Neural progenitor cell (in vitro differentiated cells): ENCODE data around the gene EMP1. TPM values are rescaled to one million over a fixed set of nuclear protein-coding genes. Genes with fewer than 3 reads are reported as not detected.

ENCODE experiments used
- DNase-seq: peaks from one replicate; pipeline ENCODE4 v3.0.0-alpha.2; 2016; ENCODE audit warnings: low spot score
- H2AFZ ChIP-seq: fragments of 200-600 bp; sonication (generic); replicated peaks from 2 replicates; pipeline ENCODE4 v1.6.1; 2016; ENCODE audit warnings: antibody characterized with exemption
- H3F3A ChIP-seq: fragments of 200-600 bp; sonication (generic); 2 replicates; pipeline ENCODE4 v1.6.1; 2016; ENCODE audit warnings: antibody characterized with exemption, low read depth
- H3K27ac ChIP-seq: fragments of 200-600 bp; sonication (generic); 2 replicates; pipeline ENCODE4 v1.5.1; 2016; ENCODE audit warnings: mild to moderate bottlenecking
- H3K27me3 ChIP-seq: fragments of 200-600 bp; sonication (generic); 2 replicates; pipeline ENCODE4 v1.6.1; 2016; ENCODE audit warnings: mild to moderate bottlenecking, moderate library complexity
- H3K36me3 ChIP-seq: fragments of 200-600 bp; sonication (generic); 2 replicates; pipeline ENCODE4 v1.5.1; 2016
- H3K4me1 ChIP-seq: fragments of 200-600 bp; sonication (generic); 2 replicates; pipeline ENCODE4 v1.6.1; 2016; ENCODE audit warnings: mixed run types
- H3K4me2 ChIP-seq: fragments of 200-600 bp; sonication (generic); 2 replicates; pipeline ENCODE4 v1.6.1; 2016
- H3K4me3 ChIP-seq: fragments of 200-600 bp; sonication (generic); 2 replicates; pipeline ENCODE4 v1.5.1; 2016
- H3K79me2 ChIP-seq: fragments of 200-600 bp; sonication (generic); 2 replicates; pipeline ENCODE4 v1.6.1; 2016; ENCODE audit warnings: low read depth
- H3K9ac ChIP-seq: fragments of 200-600 bp; sonication (generic); 2 replicates; pipeline ENCODE4 v1.6.1; 2016
- H3K9me3 ChIP-seq: fragments of 200-600 bp; sonication (generic); 2 replicates; pipeline ENCODE4 v1.5.1; 2016; ENCODE audit warnings: low read depth
- H4K20me1 ChIP-seq: fragments of 200-600 bp; sonication (generic); 2 replicates; pipeline ENCODE4 v1.6.1; 2016; ENCODE audit warnings: low read depth
- H3K27ac Mint-ChIP-seq: 3 replicates; pipeline ENCODE4 v1.8.0; 2021; ENCODE audit warnings: mixed read lengths
- H3K27me3 Mint-ChIP-seq: 2 replicates; pipeline ENCODE4 v1.8.0; 2022; ENCODE audit warnings: low read depth, mild to moderate bottlenecking, inconsistent platforms, moderate library complexity, mixed read lengths; ENCODE audit not compliant: insufficient read depth
- H3K36me3 Mint-ChIP-seq: 3 replicates; pipeline ENCODE4 v1.8.0; 2021; ENCODE audit warnings: mixed read lengths
- H3K4me1 Mint-ChIP-seq: 3 replicates; pipeline ENCODE4 v1.8.0; 2021; ENCODE audit warnings: mixed read lengths
- H3K4me3 Mint-ChIP-seq: 3 replicates; pipeline ENCODE4 v1.8.0; 2021; ENCODE audit warnings: mild to moderate bottlenecking, moderate library complexity, mixed read lengths
- H3K9me3 Mint-ChIP-seq: 3 replicates; pipeline ENCODE4 v1.8.0; 2020; ENCODE audit warnings: mixed read lengths
- CTCF ChIP-seq: fragments of 200-600 bp; sonication (generic); IDR thresholded peaks from 2 replicates; pipeline ENCODE4 v1.5.1; 2017; ENCODE audit warnings: antibody characterized with exemption, mild to moderate bottlenecking
- EZH2 ChIP-seq: fragments of 200-600 bp; sonication (generic); IDR thresholded peaks from 2 replicates; pipeline ENCODE4 v1.6.1; 2017; ENCODE audit warnings: antibody characterized with exemption, mild to moderate bottlenecking, moderate library complexity
- EZH2phosphoT487 ChIP-seq: fragments of 200-600 bp; sonication (generic); IDR thresholded peaks from 2 replicates; pipeline ENCODE4 v1.6.1; 2017; ENCODE audit warnings: antibody characterized with exemption
- total RNA-seq: library from RNA; depleted of rRNA; stranded (reverse); fragments of >200 nt; gene quantifications from 2 replicates; pipeline ENCODE4 v1.2.3, GENCODE V29; 2015; ENCODE audit warnings: low replicate concordance

EMP1 gene
- total RNA-seq, 1 donor from 2014 or later = not detected

- H4K20me1 ChIP-seq = no peaks in the 10 kb centered on the region
- H3K4me2 ChIP-seq = no peak overlapping the region
- no peaks in the 10 kb centered on the region for H3K9me3 ChIP-seq
- H3K4me1 Mint-ChIP-seq = peaks cover 76% of the 10 kb centered on the region
- peak overlapping the region; percentile 5 for H3K4me3 Mint-ChIP-seq
- DNase-seq = no peak
- no peaks in the 10 kb centered on the region for H3K9me3 Mint-ChIP-seq
- no peak overlapping the region for H3K9ac ChIP-seq
- peak overlapping the region; percentile 30 for H2AFZ ChIP-seq
- no peak overlapping the region for H3K4me3 ChIP-seq
- H3F3A ChIP-seq = peaks cover 7% of the 10 kb centered on the region
- H3K27me3 Mint-ChIP-seq = peaks cover 2% of the 10 kb centered on the region
- H3K36me3 ChIP-seq = no peaks in the 10 kb centered on the region
- TF ChIP-seq EZH2 (no peak), CTCF (no peak), EZH2phosphoT487 (no peak)
- H3K27ac Mint-ChIP-seq = peak overlapping the region; percentile 78
- H3K79me2 ChIP-seq = no peaks in the 10 kb centered on the region
- H3K27me3 ChIP-seq = peaks cover 4% of the 10 kb centered on the region
- peaks cover 28% of the 10 kb centered on the region for H3K4me1 ChIP-seq
- no peak overlapping the region for H3K27ac ChIP-seq
- H3K36me3 Mint-ChIP-seq = no peaks in the 10 kb centered on the region
These were observed 9.5 kb downstream of the EMP1 start for GRCh38 chr12:13205809-13206559.

- Histone ChIP-seq H3K79me2 (no peaks in the 10 kb centered on the region), H3K4me3 (no peak overlapping the region), H4K20me1 (no peaks in the 10 kb centered on the region), H3K36me3 (no peaks in the 10 kb centered on the region), H3K9me3 (no peaks in the 10 kb centered on the region), H3K9ac (no peak overlapping the region), H3K27ac (no peak overlapping the region), H3K4me1 (peaks cover 29% of the 10 kb centered on the region), H2AFZ (peak overlapping the region; percentile 30), H3K4me2 (no peak overlapping the region), H3F3A (peaks cover 7% of the 10 kb centered on the region), H3K27me3 (peaks cover 4% of the 10 kb centered on the region)
- no peaks in the 10 kb centered on the region for H3K9me3 Mint-ChIP-seq
- DNase-seq = no peak
- H3K36me3 Mint-ChIP-seq = no peaks in the 10 kb centered on the region
- no peak for TF ChIP-seq EZH2phosphoT487
- TF ChIP-seq CTCF = no peak
- no peak for TF ChIP-seq EZH2
- no peak overlapping the region for H3K4me3 Mint-ChIP-seq
- peaks cover 2% of the 10 kb centered on the region for H3K27me3 Mint-ChIP-seq
- peaks cover 79% of the 10 kb centered on the region for H3K4me1 Mint-ChIP-seq
- H3K27ac Mint-ChIP-seq = peak overlapping the region; percentile 78
These were observed 10.0 kb downstream of the EMP1 start for GRCh38 chr12:13206560-13206897.

- Histone ChIP-seq H3K9me3 (no peaks in the 10 kb centered on the region), H3K9ac (no peak overlapping the region), H4K20me1 (no peaks in the 10 kb centered on the region), H3K27ac (no peak overlapping the region), H3K4me1 (peaks cover 29% of the 10 kb centered on the region), H3K27me3 (peaks cover 3% of the 10 kb centered on the region), H3K36me3 (no peaks in the 10 kb centered on the region), H3K4me2 (no peak overlapping the region), H3K79me2 (no peaks in the 10 kb centered on the region), H3F3A (peaks cover 7% of the 10 kb centered on the region), H3K4me3 (no peak overlapping the region), H2AFZ (peak overlapping the region; percentile 39)
- DNase-seq = peak; percentile 58
- H3K27me3 Mint-ChIP-seq = peaks cover 2% of the 10 kb centered on the region
- H3K4me3 Mint-ChIP-seq = no peak overlapping the region
- H3K27ac Mint-ChIP-seq = no peak overlapping the region
- H3K36me3 Mint-ChIP-seq = no peaks in the 10 kb centered on the region
- peaks cover 74% of the 10 kb centered on the region for H3K4me1 Mint-ChIP-seq
- H3K9me3 Mint-ChIP-seq = no peaks in the 10 kb centered on the region
- no peak for TF ChIP-seq EZH2
- no peak for TF ChIP-seq EZH2phosphoT487
- peak; percentile 71 for TF ChIP-seq CTCF
These were observed 12.3 kb downstream of the EMP1 start for GRCh38 chr12:13208533-13209435.
